A549 (cell line): ENCODE measurements around the gene CERS3. TPM values are rescaled to one million over a fixed set of nuclear protein-coding genes. Genes with fewer than 3 reads are reported as not detected.
A peak's percentile ranks its signal among the peaks of the same experiment; 100 is the strongest.

Experiments used
- ATAC-seq, 2 experiments: fragments of 200-7000 bp in 1 of 2; fragments of >200 bp in 1 of 2; cut with Nextera tagmentation in 1 of 2; cut with Tn5 transposase in 1 of 2; 3 replicates each; pipeline versions ENCODE4 v1.8.0 to v1.9.1; 2018 to 2020; ENCODE audit warnings: mild to moderate bottlenecking in 1 of 2, moderate library complexity in 1 of 2
- CTCF ChIA-PET: fragments of 300-600 bp; sonication (Branson Sonifier 250); formaldehyde crosslinking; extraction: SDS; loops from one replicate; lab custom pipeline; 2021; ENCODE audit warnings: antibody characterized with exemption, inconsistent platforms; lab: Yijun Ruan, JAX
- POLR2A ChIA-PET: fragments of 350-600 bp; formaldehyde crosslinking; extraction: SDS; loops from one replicate; lab custom pipeline; 2021; ENCODE audit warnings: antibody characterized with exemption, inconsistent platforms; lab: Yijun Ruan, JAX
- DNase-seq, 2 experiments: peaks; one replicate each; pipeline versions ENCODE4 v3.0.0 to v3.0.0-alpha.2; 2011 to 2016; ENCODE audit warnings: low read depth in 1 of 2, low spot score in 1 of 2
- FAIRE-seq: peaks from 2 replicates; lab custom pipeline; 2011; peaks lifted over from hg19 to GRCh38; lab: Jason Lieb, UNC
- H3K27ac ChIP-seq, 2 experiments: fragments of >200 bp; sonication (Bioruptor Twin); formaldehyde crosslinking; 3 replicates each; pipeline ENCODE4 v1.5.1; 2016 to 2017
- H3K4me1 ChIP-seq: fragments of >200 bp; sonication (Bioruptor Twin); formaldehyde crosslinking; 3 replicates; pipeline ENCODE4 v1.6.1; 2016
- H3K4me2 ChIP-seq: fragments of >200 bp; sonication (Bioruptor Twin); formaldehyde crosslinking; 3 replicates; pipeline ENCODE4 v1.6.1; 2016
- H3K4me3 ChIP-seq: fragments of >200 bp; sonication (Bioruptor Twin); formaldehyde crosslinking; 3 replicates; pipeline ENCODE4 v1.5.1; 2016
- H3K9me3 ChIP-seq: fragments of >200 bp; sonication (Bioruptor Twin); formaldehyde crosslinking; 3 replicates; pipeline ENCODE4 v1.6.1; 2016
- CEBPB ChIP-seq, 2 experiments: fragments of >200 bp in 1 of 2; sonication (Bioruptor Twin) in 1 of 2; formaldehyde crosslinking in 1 of 2; IDR thresholded peaks; 2 replicates each; pipeline ENCODE4 v1.6.1; 2012 to 2016
- CHD4 ChIP-seq: fragments of 200-600 bp; sonication (generic); IDR thresholded peaks from 2 replicates; pipeline ENCODE4 v1.6.1; 2016; ENCODE audit warnings: antibody characterized with exemption, mild to moderate bottlenecking, borderline replicate concordance
- EHMT2 ChIP-seq: fragments of 200-600 bp; sonication (generic); IDR thresholded peaks from 2 replicates; pipeline ENCODE4 v1.6.1; 2016; ENCODE audit warnings: antibody characterized with exemption, low read depth, mild to moderate bottlenecking, moderate library complexity
- FOSL2 ChIP-seq, 2 experiments: fragments of 450-650 bp in 1 of 2; fragments of >200 bp in 1 of 2; sonication (Bioruptor Twin) in 1 of 2; formaldehyde crosslinking; IDR thresholded peaks; 2 replicates each; pipeline versions ENCODE4 v1.5.0 to v1.6.1; 2016 to 2020; ENCODE audit warnings: mild to moderate bottlenecking in 1 of 2, moderate library complexity in 1 of 2
- FOXS1 ChIP-seq: fragments of 250-450 bp; sonication (Bioruptor Pico); IDR thresholded peaks from 2 replicates; pipeline ENCODE4 v1.5.0; 2020; ENCODE audit warnings: mild to moderate bottlenecking, moderate library complexity
- GATA3 ChIP-seq: IDR thresholded peaks from 2 replicates; pipeline ENCODE4 v1.6.1; 2012; ENCODE audit warnings: borderline replicate concordance
- HDAC2 ChIP-seq: fragments of 200-600 bp; sonication (generic); IDR thresholded peaks from 2 replicates; pipeline ENCODE4 v1.6.1; 2016
- HEYL ChIP-seq: fragments of 250-450 bp; sonication (Bioruptor Pico); IDR thresholded peaks from 2 replicates; pipeline ENCODE4 v1.8.0; 2021; ENCODE audit warnings: mild to moderate bottlenecking, moderate library complexity
- HOXA7 ChIP-seq: fragments of 250-450 bp; sonication (Bioruptor Pico); IDR thresholded peaks from 2 replicates; pipeline ENCODE4 v1.5.0; 2020; ENCODE audit warnings: mild to moderate bottlenecking, moderate library complexity
- HOXB5 ChIP-seq: fragments of 250-450 bp; sonication (Bioruptor Pico); IDR thresholded peaks from 2 replicates; pipeline ENCODE4 v1.5.0; 2020; ENCODE audit warnings: mild to moderate bottlenecking, moderate library complexity
- JUN ChIP-seq, 2 experiments: fragments of >200 bp; sonication (Bioruptor Twin); formaldehyde crosslinking; IDR thresholded peaks; 2 replicates in 1 of 2; 3 replicates in 1 of 2; pipeline ENCODE4 v1.6.1; 2016 to 2017
- KDM1A ChIP-seq: fragments of 200-600 bp; sonication (generic); IDR thresholded peaks from 2 replicates; pipeline ENCODE4 v1.6.1; 2016; ENCODE audit warnings: low read depth, mild to moderate bottlenecking
- KDM5A ChIP-seq: fragments of 200-600 bp; sonication (generic); IDR thresholded peaks from 2 replicates; pipeline ENCODE4 v1.6.1; 2016; ENCODE audit warnings: antibody characterized with exemption, mild to moderate bottlenecking
- MYC ChIP-seq: IDR thresholded peaks from 2 replicates; pipeline ENCODE4 v1.6.1; 2012; ENCODE audit warnings: mild to moderate bottlenecking, inconsistent platforms, low read length, improper control_type of control experiment, borderline replicate concordance
- NFE2L2 ChIP-seq: fragments of 150-350 bp; conservative IDR thresholded peaks from 2 replicates; pipeline ENCODE4 v1.6.1; 2014; ENCODE audit warnings: low read length
- NPAS2 ChIP-seq: fragments of 250-450 bp; sonication (Bioruptor Pico); IDR thresholded peaks from 2 replicates; pipeline ENCODE4 v1.8.0; 2022; ENCODE audit warnings: mild to moderate bottlenecking, moderate library complexity, borderline replicate concordance
- NR3C1 ChIP-seq: fragments of >200 bp; sonication (Bioruptor Twin); formaldehyde crosslinking; IDR thresholded peaks from 3 replicates; pipeline ENCODE4 v1.6.1; 2017
- POLR2AphosphoS2 ChIP-seq: conservative IDR thresholded peaks from 2 replicates; pipeline ENCODE4 v1.6.1; 2012; ENCODE audit warnings: low read length, improper control_type of control experiment, inconsistent platforms
- RARB ChIP-seq: fragments of 250-450 bp; sonication (Bioruptor Pico); IDR thresholded peaks from 2 replicates; pipeline ENCODE4 v1.8.0; 2021; ENCODE audit warnings: mild to moderate bottlenecking, moderate library complexity
- RCOR1 ChIP-seq: fragments of 150-350 bp; IDR thresholded peaks from 2 replicates; pipeline ENCODE4 v1.6.1; 2014; ENCODE audit warnings: antibody characterized with exemption, low read length, low read depth
- RNF2 ChIP-seq: fragments of 200-600 bp; sonication (generic); IDR thresholded peaks from 2 replicates; pipeline ENCODE4 v1.6.1; 2016; ENCODE audit warnings: low read depth, mild to moderate bottlenecking, antibody characterized with exemption, moderate library complexity, borderline replicate concordance
- SREBF2 ChIP-seq: fragments of 450-650 bp; IDR thresholded peaks from 2 replicates; pipeline ENCODE4 v1.6.1; 2014; ENCODE audit warnings: mild to moderate bottlenecking, moderate library complexity
- TP53 ChIP-seq: fragments of 250-450 bp; sonication (Bioruptor Pico); IDR thresholded peaks from 2 replicates; pipeline ENCODE4 v1.5.0; 2021; ENCODE audit warnings: mild to moderate bottlenecking, moderate library complexity
- WGBS: methylation state at CpG from one replicate; pipeline ENCODE4 v1.1.6; 2017; ENCODE audit errors: missing lambda C conversion rate; 5-methylcytosine and 5-hydroxymethylcytosine counted together
- polyA plus RNA-seq, 4 experiments: library from polyadenylated mRNA; depleted of rRNA in 3 of 4; stranded (reverse); fragments of >200 nt; fragmentation: RNase III in 1 of 4; extraction: RNeasy Plus Mini Kit Qiagen cat#74134 plus additional on column Dnase treatment in 1 of 4; gene quantifications; 2 replicates in 3 of 4; 3 replicates in 1 of 4; pipeline ENCODE4 v1.2.3, GENCODE V29; 2011 to 2017
- TF ChIP-seq, protein P1 (sequence below): fragments of 450-650 bp; IDR thresholded peaks from 2 replicates; pipeline ENCODE4 v1.6.1; 2014; ENCODE audit warnings: antibody characterized with exemption
- TF ChIP-seq, protein P2 (sequence below): fragments of >200 bp; sonication (Bioruptor Twin); formaldehyde crosslinking; IDR thresholded peaks from 3 replicates; pipeline ENCODE4 v1.6.1; 2016
- TF ChIP-seq, protein P3 (sequence below): fragments of >200 bp; sonication (Bioruptor Twin); formaldehyde crosslinking; IDR thresholded peaks from 2 replicates; pipeline ENCODE4 v1.6.1; 2016
- TF ChIP-seq, protein P4 (sequence below): IDR thresholded peaks from 2 replicates; pipeline ENCODE4 v1.6.1; 2012; ENCODE audit warnings: low read depth, borderline replicate concordance
- TF ChIP-seq, protein P5 (sequence below): fragments of 250-450 bp; sonication (Bioruptor Pico); IDR thresholded peaks from 2 replicates; pipeline ENCODE4 v1.5.0; 2020; ENCODE audit warnings: low read depth, mild to moderate bottlenecking, moderate library complexity

Gene CERS3
- polyA plus RNA-seq, 2 of the 4 experiments (the other 2 are of a cell fraction), result not detected

DNA sequence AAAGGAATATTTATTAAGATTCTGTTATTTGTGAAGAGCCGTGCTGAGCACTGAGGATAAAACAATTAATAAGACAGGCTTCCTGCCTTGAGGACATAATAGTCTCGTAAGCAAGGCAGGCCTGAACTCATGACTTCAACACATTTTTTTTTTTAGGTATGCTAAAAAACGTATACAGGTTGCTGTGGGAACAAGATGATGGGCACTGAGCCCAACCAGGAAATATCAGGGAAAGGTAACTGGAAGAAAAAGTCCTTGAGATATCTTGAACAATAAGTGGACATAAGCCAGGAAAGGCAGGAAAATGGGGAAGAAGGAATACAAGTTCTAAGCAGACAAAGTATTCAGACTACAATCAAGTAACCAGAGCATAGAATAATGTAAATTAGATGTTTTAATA lies 26.1 kb downstream of the CERS3 start:
- no peak for TF ChIP-seq HDAC2
- TF ChIP-seq, protein P1, sequence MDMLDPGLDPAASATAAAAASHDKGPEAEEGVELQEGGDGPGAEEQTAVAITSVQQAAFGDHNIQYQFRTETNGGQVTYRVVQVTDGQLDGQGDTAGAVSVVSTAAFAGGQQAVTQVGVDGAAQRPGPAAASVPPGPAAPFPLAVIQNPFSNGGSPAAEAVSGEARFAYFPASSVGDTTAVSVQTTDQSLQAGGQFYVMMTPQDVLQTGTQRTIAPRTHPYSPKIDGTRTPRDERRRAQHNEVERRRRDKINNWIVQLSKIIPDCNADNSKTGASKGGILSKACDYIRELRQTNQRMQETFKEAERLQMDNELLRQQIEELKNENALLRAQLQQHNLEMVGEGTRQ, result no peak
- TF ChIP-seq SREBF2, result no peak
- TF ChIP-seq, protein P2, sequence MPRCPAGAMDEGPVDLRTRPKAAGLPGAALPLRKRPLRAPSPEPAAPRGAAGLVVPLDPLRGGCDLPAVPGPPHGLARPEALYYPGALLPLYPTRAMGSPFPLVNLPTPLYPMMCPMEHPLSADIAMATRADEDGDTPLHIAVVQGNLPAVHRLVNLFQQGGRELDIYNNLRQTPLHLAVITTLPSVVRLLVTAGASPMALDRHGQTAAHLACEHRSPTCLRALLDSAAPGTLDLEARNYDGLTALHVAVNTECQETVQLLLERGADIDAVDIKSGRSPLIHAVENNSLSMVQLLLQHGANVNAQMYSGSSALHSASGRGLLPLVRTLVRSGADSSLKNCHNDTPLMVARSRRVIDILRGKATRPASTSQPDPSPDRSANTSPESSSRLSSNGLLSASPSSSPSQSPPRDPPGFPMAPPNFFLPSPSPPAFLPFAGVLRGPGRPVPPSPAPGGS, result no peak
- no peak for TF ChIP-seq GATA3
- TF ChIP-seq, protein P3, sequence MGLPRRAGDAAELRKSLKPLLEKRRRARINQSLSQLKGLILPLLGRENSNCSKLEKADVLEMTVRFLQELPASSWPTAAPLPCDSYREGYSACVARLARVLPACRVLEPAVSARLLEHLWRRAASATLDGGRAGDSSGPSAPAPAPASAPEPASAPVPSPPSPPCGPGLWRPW, result no peak
- no peak for TF ChIP-seq TP53 (CRISPR knock-in tag)
- no peak for TF ChIP-seq EHMT2
- TF ChIP-seq KDM1A, result no peak
- TF ChIP-seq HEYL (CRISPR knock-in tag), result no peak
- no peak for TF ChIP-seq NPAS2 (CRISPR knock-in tag)
- no peak for TF ChIP-seq RCOR1
- no peak for TF ChIP-seq CHD4
- no peak for TF ChIP-seq HOXA7 (CRISPR knock-in tag)
- no peak for TF ChIP-seq RARB (CRISPR knock-in tag)
- no peak for TF ChIP-seq MYC
- no peak for TF ChIP-seq NFE2L2
- Histone ChIP-seq H3K4me1 (no peaks in the 10 kb centered on the region), H3K9me3 (no peaks in the 10 kb centered on the region; the same call in 2 of the 3 replicates), H3K4me3 (no peak overlapping the region), H3K4me2 (no peak overlapping the region), H3K27ac (no peak overlapping the region)
- FAIRE-seq (no peak), ATAC-seq (no peak), DNase-seq (no peak)
- CTCF ChIA-PET, result no interaction called here
- POLR2A ChIA-PET, result no interaction called here
- under 1% methylated on average over 3 of the region's 3 CpGs for WGBS

DNA sequence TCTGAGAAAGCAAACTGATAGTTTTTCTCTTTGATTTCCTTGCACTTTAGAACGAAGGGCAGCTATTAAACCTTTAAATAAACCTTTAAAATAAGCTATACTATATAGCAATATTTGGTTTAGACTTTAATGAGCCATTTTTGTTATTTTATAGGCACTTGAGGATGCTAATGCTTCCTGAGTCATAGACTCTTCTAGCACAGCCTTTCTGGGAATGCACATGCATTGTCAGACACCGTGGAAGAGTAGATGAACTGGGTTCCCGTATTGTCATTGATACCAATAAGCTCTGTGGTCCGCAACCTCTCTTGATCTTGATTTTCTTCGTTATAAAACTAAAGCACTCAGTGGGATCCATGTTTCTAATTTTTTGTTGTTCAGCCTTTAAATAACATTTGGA lies 27.6 kb downstream of the CERS3 start:
- FAIRE-seq (peak; percentile 7), DNase-seq (no peak), ATAC-seq (no peak)
- Histone ChIP-seq H3K4me2 (no peak overlapping the region), H3K27ac (no peak overlapping the region), H3K9me3 (no peaks in the 10 kb centered on the region), H3K4me1 (no peaks in the 10 kb centered on the region), H3K4me3 (no peak overlapping the region)
- ChIA-PET CTCF (interaction anchor here (0.6 to 1.8 kb wide), 3 partner anchors 8 to 62 kb away, joined by 3 to 4 read pairs (median 4); no protein-coding TSS in a partner anchor), POLR2A (no interaction called here)
- TF ChIP-seq NR3C1 (no peak), CEBPB (IDR thresholded peaks at IDR 0.05) (no peak), FOXS1 (CRISPR knock-in tag) (no peak), JUN (IDR thresholded peaks at IDR 0.05) (no peak), RNF2 (no peak), HOXB5 (CRISPR knock-in tag) (no peak), RCOR1 (no peak), KDM5A (no peak), POLR2AphosphoS2 (no peak), FOSL2 (IDR thresholded peaks at IDR 0.05) (no peak), FOSL2 (CRISPR knock-in tag; IDR thresholded peaks at IDR 0.05) (no peak)
- TF ChIP-seq, protein P3, result no peak
- TF ChIP-seq, protein P4, sequence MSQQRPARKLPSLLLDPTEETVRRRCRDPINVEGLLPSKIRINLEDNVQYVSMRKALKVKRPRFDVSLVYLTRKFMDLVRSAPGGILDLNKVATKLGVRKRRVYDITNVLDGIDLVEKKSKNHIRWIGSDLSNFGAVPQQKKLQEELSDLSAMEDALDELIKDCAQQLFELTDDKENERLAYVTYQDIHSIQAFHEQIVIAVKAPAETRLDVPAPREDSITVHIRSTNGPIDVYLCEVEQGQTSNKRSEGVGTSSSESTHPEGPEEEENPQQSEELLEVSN, result no peak
- TF ChIP-seq, protein P5, sequence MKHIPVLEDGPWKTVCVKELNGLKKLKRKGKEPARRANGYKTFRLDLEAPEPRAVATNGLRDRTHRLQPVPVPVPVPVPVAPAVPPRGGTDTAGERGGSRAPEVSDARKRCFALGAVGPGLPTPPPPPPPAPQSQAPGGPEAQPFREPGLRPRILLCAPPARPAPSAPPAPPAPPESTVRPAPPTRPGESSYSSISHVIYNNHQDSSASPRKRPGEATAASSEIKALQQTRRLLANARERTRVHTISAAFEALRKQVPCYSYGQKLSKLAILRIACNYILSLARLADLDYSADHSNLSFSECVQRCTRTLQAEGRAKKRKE (CRISPR knock-in tag), result no peak
- WGBS, result 19% methylated on average over 5 of the region's 5 CpGs
